Measurements from ENCODE around the gene HDHD3.

The HDHD3 gene

DNA sequence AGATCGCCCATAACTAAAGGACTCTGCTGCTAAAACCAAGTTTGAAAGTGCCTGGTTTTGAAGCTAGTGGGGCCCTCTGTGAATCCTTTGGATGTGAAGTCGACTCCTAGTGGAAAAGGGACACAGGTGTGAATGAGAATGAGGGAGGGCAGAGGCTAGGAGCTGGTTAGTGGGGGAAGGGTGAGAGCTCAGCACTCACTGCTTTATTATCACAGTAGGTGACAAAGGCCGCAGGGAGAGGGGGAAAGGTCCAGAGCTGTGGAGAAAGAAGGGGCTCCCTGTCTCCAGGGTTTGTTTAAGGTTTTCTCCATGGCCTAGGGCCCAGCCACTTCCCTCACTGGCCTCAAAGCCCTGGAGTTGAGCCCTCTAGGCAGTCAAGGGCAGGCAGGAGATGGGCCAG, 3.5 kb downstream of the HDHD3 start:
- Histone ChIP-seq H3K36me3 (ENCODE audit: insufficient read depth) (no peaks in the 10 kb centered on the region), H3K4me3 (IDR thresholded peaks at IDR 0.05; ENCODE audit: insufficient read depth, low read depth, low read length) (no peak overlapping the region), H3K4me1 (ENCODE audit: low read depth, poor library complexity, severe bottlenecking) (peaks cover 13% of the 10 kb centered on the region), H3K27me3 (ENCODE audit: insufficient read depth, low read depth) (no peaks in the 10 kb centered on the region), H3K4me2 (no peak overlapping the region), H3K79me2 (ENCODE audit: insufficient read depth, low read depth) (peaks cover 7% of the 10 kb centered on the region; the same call in 1 of the 2 replicates), H2AFZ (ENCODE audit: low read depth) (no peak overlapping the region), H3K27ac (no peak overlapping the region), H4K20me1 (ENCODE audit: insufficient read depth) (no peaks in the 10 kb centered on the region), H3K9ac (no peak overlapping the region)
- TF ChIP-seq, protein P1, sequence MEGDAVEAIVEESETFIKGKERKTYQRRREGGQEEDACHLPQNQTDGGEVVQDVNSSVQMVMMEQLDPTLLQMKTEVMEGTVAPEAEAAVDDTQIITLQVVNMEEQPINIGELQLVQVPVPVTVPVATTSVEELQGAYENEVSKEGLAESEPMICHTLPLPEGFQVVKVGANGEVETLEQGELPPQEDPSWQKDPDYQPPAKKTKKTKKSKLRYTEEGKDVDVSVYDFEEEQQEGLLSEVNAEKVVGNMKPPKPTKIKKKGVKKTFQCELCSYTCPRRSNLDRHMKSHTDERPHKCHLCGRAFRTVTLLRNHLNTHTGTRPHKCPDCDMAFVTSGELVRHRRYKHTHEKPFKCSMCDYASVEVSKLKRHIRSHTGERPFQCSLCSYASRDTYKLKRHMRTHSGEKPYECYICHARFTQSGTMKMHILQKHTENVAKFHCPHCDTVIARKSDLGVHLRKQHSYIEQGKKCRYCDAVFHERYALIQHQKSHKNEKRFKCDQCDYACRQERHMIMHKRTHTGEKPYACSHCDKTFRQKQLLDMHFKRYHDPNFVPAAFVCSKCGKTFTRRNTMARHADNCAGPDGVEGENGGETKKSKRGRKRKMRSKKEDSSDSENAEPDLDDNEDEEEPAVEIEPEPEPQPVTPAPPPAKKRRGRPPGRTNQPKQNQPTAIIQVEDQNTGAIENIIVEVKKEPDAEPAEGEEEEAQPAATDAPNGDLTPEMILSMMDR (conservative IDR thresholded peaks at IDR 0.05; ENCODE audit: low read depth, low read length): no peak

DNA sequence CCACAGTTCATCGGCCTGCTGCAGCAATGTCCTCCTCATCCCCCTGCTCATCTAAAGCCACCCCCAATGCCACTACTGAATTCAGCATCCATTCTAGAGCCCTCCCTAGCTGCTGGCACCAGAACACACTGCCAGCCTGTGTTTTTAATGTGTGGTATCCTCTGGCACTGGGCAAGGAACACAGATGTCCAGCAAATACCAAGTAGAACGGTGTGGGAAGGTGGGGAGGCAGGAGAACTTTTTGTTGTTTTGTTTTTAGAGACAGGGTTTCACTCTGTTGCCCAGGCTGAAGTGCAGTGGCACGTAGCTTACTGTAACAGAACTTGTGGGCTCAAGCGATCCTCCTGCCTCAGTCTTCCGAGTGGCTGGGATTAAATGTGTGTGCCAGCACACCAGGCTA, 4.7 kb downstream of the HDHD3 start:
- no peak overlapping the region for H2AFZ ChIP-seq (ENCODE audit: low read depth)
- no peak overlapping the region for H3K4me2 ChIP-seq
- H3K9ac ChIP-seq: no peak overlapping the region
- H3K4me3 ChIP-seq (IDR thresholded peaks at IDR 0.05; ENCODE audit: insufficient read depth, low read depth, low read length): no peak overlapping the region
- TF ChIP-seq, protein P1 (conservative IDR thresholded peaks at IDR 0.05; ENCODE audit: low read depth, low read length): no peak
- H3K27me3 ChIP-seq (ENCODE audit: insufficient read depth, low read depth): no peaks in the 10 kb centered on the region
- H3K4me1 ChIP-seq (ENCODE audit: low read depth, poor library complexity, severe bottlenecking): peaks cover 8% of the 10 kb centered on the region
- H3K79me2 ChIP-seq (ENCODE audit: insufficient read depth, low read depth): peaks cover 7% of the 10 kb centered on the region; the same call in 1 of the 2 replicates
- H3K27ac ChIP-seq: no peak overlapping the region
- no peaks in the 10 kb centered on the region for H3K36me3 ChIP-seq (ENCODE audit: insufficient read depth)
- no peaks in the 10 kb centered on the region for H4K20me1 ChIP-seq (ENCODE audit: insufficient read depth)

DNA sequence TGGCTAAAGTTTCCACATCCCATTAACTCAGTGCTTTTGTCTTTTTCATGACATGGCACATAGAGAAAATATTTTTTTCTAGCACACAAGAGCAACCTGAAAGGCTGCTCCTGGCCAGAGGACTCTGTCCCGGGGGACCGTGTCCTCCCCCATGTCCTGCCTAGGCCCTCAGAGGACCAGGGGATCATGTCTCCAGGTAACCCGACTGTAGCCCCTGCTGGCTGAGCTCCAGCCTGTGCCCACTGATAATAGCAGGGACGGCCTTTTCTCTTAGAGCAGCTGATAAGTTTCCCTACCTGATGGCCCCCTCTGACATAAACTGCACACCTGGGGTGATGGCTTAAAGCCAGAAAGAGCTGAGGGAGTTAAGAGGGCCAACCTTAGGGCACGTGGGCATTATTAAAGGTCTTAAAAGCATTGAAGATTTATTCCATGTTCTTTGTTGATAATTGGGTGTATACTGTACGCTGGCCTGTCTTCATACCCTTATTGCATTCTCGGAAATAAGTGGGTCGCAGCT, 5.9 kb downstream of the HDHD3 start:
- H3K27me3 ChIP-seq (ENCODE audit: insufficient read depth, low read depth): no peaks in the 10 kb centered on the region
- H3K36me3 ChIP-seq (ENCODE audit: insufficient read depth): no peaks in the 10 kb centered on the region
- no peak overlapping the region for H3K4me2 ChIP-seq
- H2AFZ ChIP-seq (ENCODE audit: low read depth): no peak overlapping the region
- H3K4me1 ChIP-seq (ENCODE audit: low read depth, poor library complexity, severe bottlenecking): peaks cover 8% of the 10 kb centered on the region
- peaks cover 7% of the 10 kb centered on the region; the same call in 1 of the 2 replicates for H3K79me2 ChIP-seq (ENCODE audit: insufficient read depth, low read depth)
- TF ChIP-seq, protein P1 (conservative IDR thresholded peaks at IDR 0.05; ENCODE audit: low read depth, low read length): no peak
- no peak overlapping the region for H3K4me3 ChIP-seq (IDR thresholded peaks at IDR 0.05; ENCODE audit: insufficient read depth, low read depth, low read length)
- no peak overlapping the region for H3K27ac ChIP-seq
- H3K9ac ChIP-seq: no peak overlapping the region
- no peaks in the 10 kb centered on the region for H4K20me1 ChIP-seq (ENCODE audit: insufficient read depth)

GRCh38 chr9:113369855-113370140, 7.0 kb downstream of the HDHD3 start:
- Histone ChIP-seq H3K27me3 (ENCODE audit: insufficient read depth, low read depth) (no peaks in the 10 kb centered on the region), H2AFZ (ENCODE audit: low read depth) (no peak overlapping the region), H3K4me3 (IDR thresholded peaks at IDR 0.05; ENCODE audit: insufficient read depth, low read depth, low read length) (no peak overlapping the region), H3K79me2 (ENCODE audit: insufficient read depth, low read depth) (no peaks in the 10 kb centered on the region), H3K4me1 (ENCODE audit: low read depth, poor library complexity, severe bottlenecking) (no peaks in the 10 kb centered on the region), H3K27ac (no peak overlapping the region), H3K4me2 (no peak overlapping the region), H4K20me1 (ENCODE audit: insufficient read depth) (no peaks in the 10 kb centered on the region), H3K36me3 (ENCODE audit: insufficient read depth) (no peaks in the 10 kb centered on the region), H3K9ac (no peak overlapping the region)
- TF ChIP-seq, protein P1 (conservative IDR thresholded peaks at IDR 0.05; ENCODE audit: low read depth, low read length): no peak

All from KMS-11 (cell line).